COR-L47 (cell line): ENCODE data around the gene RPRD1A.
"Not testable (repeated sequence)": the region's sequence is repeated elsewhere in the genome, so short reads cannot be mapped to it uniquely, and the experiment has no call there.

Experiments used
- DNase-seq: peaks from one replicate; lab custom pipeline; 2025; lab: John Stamatoyannopoulos, UW

RPRD1A gene

GRCh38 chr18:36031407-36031806 lies 36.0 kb downstream of the RPRD1A start:
- no peak for DNase-seq

- no peak for DNase-seq
Observed at GRCh38 chr18:36028859-36029258, 38.5 kb downstream of the RPRD1A start.

- DNase-seq: no peak
Observed at GRCh38 chr18:36025025-36025424, 42.3 kb downstream of the RPRD1A start.

GRCh38 chr18:36024241-36024640 lies 43.1 kb downstream of the RPRD1A start:
- not testable (repeated sequence) for DNase-seq

GRCh38 chr18:36023336-36023735 lies 44.0 kb downstream of the RPRD1A start:
- DNase-seq: no peak

GRCh38 chr18:36020174-36020711 lies 47.1 kb downstream of the RPRD1A start:
- DNase-seq: no peak

- DNase-seq: no peak
Observed at GRCh38 chr18:36017232-36017631, 50.1 kb downstream of the RPRD1A start.

- DNase-seq: no peak
Observed at GRCh38 chr18:36015629-36016028, 51.7 kb downstream of the RPRD1A start.

- DNase-seq: no peak
Observed at GRCh38 chr18:36012891-36013290, 54.5 kb downstream of the RPRD1A start.

- DNase-seq: no peak
Observed at GRCh38 chr18:36009214-36009613, 58.1 kb downstream of the RPRD1A start.

- DNase-seq: no peak
Observed at GRCh38 chr18:36006997-36007396, 60.4 kb downstream of the RPRD1A start.

GRCh38 chr18:35999925-36000324 lies 67.4 kb downstream of the RPRD1A start:
- no peak for DNase-seq

- DNase-seq: peak; percentile 9
Observed at GRCh38 chr18:35998967-35999366, 68.4 kb downstream of the RPRD1A start.

GRCh38 chr18:35993013-35993412 lies 74.3 kb downstream of the RPRD1A start:
- no peak for DNase-seq

- DNase-seq: no peak
Observed at GRCh38 chr18:35991696-35992095, 75.7 kb downstream of the RPRD1A start.

GRCh38 chr18:35983818-35984217 lies 83.5 kb downstream of the RPRD1A start:
- no peak for DNase-seq

GRCh38 chr18:35983147-35983546 lies 84.2 kb downstream of the RPRD1A start:
- DNase-seq: no peak

GRCh38 chr18:35982409-35983114 lies 84.8 kb downstream of the RPRD1A start:
- DNase-seq: no peak

GRCh38 chr18:35979112-35979511 lies 88.2 kb downstream of the RPRD1A start:
- no peak for DNase-seq

GRCh38 chr18:35974181-35974580 lies 93.2 kb downstream of the RPRD1A start:
- DNase-seq: no peak

- no peak for DNase-seq
Observed at GRCh38 chr18:35973650-35974049, 93.7 kb downstream of the RPRD1A start.

GRCh38 chr18:35972197-35973000 lies 95.0 kb downstream of the RPRD1A start, which contains the start of gene RMP24:
Gene RMP24, plus strand, starts transcription at chr18:35972679.
- DNase-seq: peak; percentile 98

- DNase-seq: peak; percentile 50
Observed at GRCh38 chr18:35971661-35972196, 95.6 kb downstream of the RPRD1A start.
